B cell (primary cell): ENCODE measurements around the gene OR2W1. TPM values are rescaled to one million over a fixed set of nuclear protein-coding genes. Genes with fewer than 3 reads are reported as not detected.

Source experiments
- ATAC-seq: fragments of 200-7000 bp; cut with Tn5 transposase; one replicate; pipeline ENCODE4 v1.10.0; 2021; ENCODE audit warnings: low read depth, mild to moderate bottlenecking, moderate number of reproducible peaks, moderate library complexity
- CTCF ChIA-PET: fragments of 350-600 bp; sonication (Branson Sonifier 250); formaldehyde crosslinking; loops from one replicate; lab custom pipeline; 2021; ENCODE audit warnings: antibody characterized with exemption, inconsistent platforms; lab: Charles Lee
- POLR2A ChIA-PET: fragments of 350-600 bp; sonication (Branson Sonifier 250); formaldehyde crosslinking; loops from one replicate; lab custom pipeline; 2021; ENCODE audit warnings: antibody characterized with exemption; lab: Charles Lee
- DNase-seq: peaks from one replicate; pipeline ENCODE4 v3.0.0; 2013
- H2AFZ ChIP-seq: 2 replicates; pipeline ENCODE4 v1.6.1; 2012; ENCODE audit warnings: mild to moderate bottlenecking, low read depth, low read length; ENCODE audit not compliant: insufficient read depth, poor library complexity, severe bottlenecking
- H3K27ac ChIP-seq, 2 donors: 1 replicate in 1 of 2; 2 replicates in 1 of 2; pipeline ENCODE4 v1.5.1; 2012 to 2013; ENCODE audit warnings: low read length in 2 of 2, mild to moderate bottlenecking in 2 of 2, moderate library complexity in 1 of 2
- H3K27me3 ChIP-seq, 4 experiments: fragments of 200-600 bp in 1 of 4; sonication (generic) in 1 of 4; replicated peaks in 1 of 4; 1 replicate in 2 of 4; 2 replicates in 2 of 4; pipeline versions ENCODE4 v1.6.1 to v1.7.0; 2013 to 2016; ENCODE audit warnings: low read length in 3 of 4, mild to moderate bottlenecking in 2 of 4, mixed read lengths in 1 of 4, moderate library complexity in 1 of 4; ENCODE audit not compliant: insufficient read depth in 4 of 4, control insufficient read depth in 3 of 4; ENCODE audit errors: control extremely low read depth in 1 of 4
- H3K36me3 ChIP-seq, 2 experiments: replicated peaks in 1 of 2; 1 replicate in 1 of 2; 2 replicates in 1 of 2; pipeline versions ENCODE4 v1.6.1 to v1.7.1; 2013; ENCODE audit warnings: low read length in 1 of 2; ENCODE audit not compliant: insufficient read depth in 2 of 2, control insufficient read depth in 1 of 2; ENCODE audit errors: control extremely low read depth in 1 of 2, extremely low read depth in 1 of 2
- H3K4me1 ChIP-seq, 2 donors: fragments of 200-600 bp in 1 of 2; sonication (generic) in 1 of 2; 1 replicate in 1 of 2; 2 replicates in 1 of 2; pipeline versions ENCODE4 v1.5.1 to v1.6.1; 2013 to 2017; ENCODE audit warnings: low read length in 2 of 2; ENCODE audit not compliant: control insufficient read depth in 2 of 2, insufficient read depth in 2 of 2
- H3K4me2 ChIP-seq: replicated peaks from 2 replicates; pipeline ENCODE3; 2012; ENCODE audit warnings: mild to moderate bottlenecking, low read depth, low read length; ENCODE audit not compliant: poor library complexity, severe bottlenecking
- H3K4me3 ChIP-seq, 5 experiments: fragments of 200-600 bp in 1 of 5; sonication (generic) in 1 of 5; 1 replicate in 3 of 5; 2 replicates in 2 of 5; pipeline versions ENCODE4 v1.5.1 to v1.7.0; 2011 to 2016; ENCODE audit warnings: low read length in 4 of 5, mild to moderate bottlenecking in 4 of 5, low read depth in 2 of 5, control low read depth in 1 of 5, moderate library complexity in 1 of 5; ENCODE audit not compliant: insufficient read depth in 1 of 5; ENCODE audit errors: control extremely low read depth in 1 of 5, extremely low read depth in 1 of 5
- H3K79me2 ChIP-seq: fragments of 200-600 bp; sonication (generic); one replicate; pipeline ENCODE4 v1.6.0; 2016; ENCODE audit warnings: low read length; ENCODE audit not compliant: control insufficient read depth, insufficient read depth
- H3K9ac ChIP-seq: fragments of 200-600 bp; sonication (generic); 2 replicates; pipeline ENCODE4 v1.6.1; 2017; ENCODE audit warnings: mild to moderate bottlenecking, low read length, moderate library complexity
- H3K9me3 ChIP-seq, 3 donors: one replicate each; pipeline versions ENCODE4 v1.6.1 to v1.7.1; 2013; ENCODE audit warnings: low read length in 2 of 3; ENCODE audit not compliant: control insufficient read depth in 2 of 3, insufficient read depth in 1 of 3; ENCODE audit errors: control extremely low read depth in 1 of 3
- H4K20me1 ChIP-seq: 2 replicates; pipeline ENCODE4 v1.6.0; 2012; ENCODE audit warnings: mild to moderate bottlenecking, low read length; ENCODE audit not compliant: insufficient read depth, control insufficient read depth, poor library complexity, severe bottlenecking
- H3K27ac Mint-ChIP-seq: one replicate; pipeline ENCODE4 v1.8.0; 2021; ENCODE audit warnings: mixed read lengths
- H3K27me3 Mint-ChIP-seq: one replicate; pipeline ENCODE4 v1.8.0; 2021; ENCODE audit warnings: mixed read lengths
- H3K4me1 Mint-ChIP-seq: one replicate; pipeline ENCODE4 v1.8.0; 2021; ENCODE audit warnings: mixed read lengths
- H3K4me3 Mint-ChIP-seq: one replicate; pipeline ENCODE4 v1.8.0; 2021; ENCODE audit warnings: mixed read lengths
- H3K9me3 Mint-ChIP-seq: one replicate; pipeline ENCODE4 v1.8.0; 2022; ENCODE audit warnings: mixed read lengths; ENCODE audit not compliant: insufficient read depth
- CTCF ChIP-seq: fragments of 200-600 bp; IDR thresholded peaks from one replicate; pipeline ENCODE4 v1.8.0; 2022; ENCODE audit warnings: antibody characterized with exemption, mild to moderate bottlenecking
- EZH2 ChIP-seq: IDR thresholded peaks from 2 replicates; pipeline ENCODE4 v1.6.1; 2012; ENCODE audit warnings: borderline replicate concordance, low read depth, mild to moderate bottlenecking, moderate library complexity, low read length; ENCODE audit not compliant: insufficient read depth, poor library complexity, severe bottlenecking
- WGBS: methylation state at CpG from one replicate; pipeline ENCODE4 v1.1.5; 2013; ENCODE audit warnings: missing lambda C conversion rate; ENCODE audit not compliant: insufficient coverage; 5-methylcytosine and 5-hydroxymethylcytosine counted together
- intact Hi-C: fragments of 100-400 bp; cut with micrococcal nuclease; formaldehyde crosslinking; loops from one replicate; pipeline ENCODE4 v1.10.0; 2022
- polyA plus RNA-seq: library from polyadenylated mRNA; depleted of rRNA; stranded (reverse); fragments of >200 nt; gene quantifications from 2 replicates; pipeline ENCODE4 v1.2.3, GENCODE V29; 2012
- total RNA-seq, 2 donors: library from RNA; stranded (reverse); fragments of 120-200 nt in 1 of 2; gene quantifications; 1 replicate in 1 of 2; 2 replicates in 1 of 2; pipeline versions ENCODE4 v1.2.3 to v1.2.4, GENCODE V29; 2013 to 2022

OR2W1 gene
- total and polyA plus RNA-seq, 2 donors (not counting 1 experiment from before 2014, with no cell fraction given) = not detected

GRCh38 chr6:29016559-29017427 lies 28.2 kb downstream of the OR2W1 start:
- intact Hi-C loops = loop anchor here (1.0 to 5.0 kb wide), 6 partner anchors 34 to 1854 kb away; partner anchors contain the start of gene TRIM27
- H3K27me3 ChIP-seq = peaks cover 0 to 48% (median 32%) of the 10 kb centered on the region in 4 experiments
- peak overlapping the region; percentile 85 for H3K4me3 Mint-ChIP-seq
- under 1% methylated on average over 32 of the region's 41 CpGs for WGBS
- no peaks in the 10 kb centered on the region for H3K79me2 ChIP-seq
- no peaks in the 10 kb centered on the region for H3K9me3 Mint-ChIP-seq
- peak; percentile 84 for ATAC-seq
- peaks cover 19% of the 10 kb centered on the region for H3K4me1 Mint-ChIP-seq
- H3K9ac ChIP-seq = peak overlapping the region; percentile 65
- peaks cover 11 to 16% of the 10 kb centered on the region in 2 donors for H3K4me1 ChIP-seq
- H4K20me1 ChIP-seq = no peaks in the 10 kb centered on the region
- no peak overlapping the region for H3K27ac ChIP-seq
- H2AFZ ChIP-seq = peak overlapping the region; percentile 61
- CTCF ChIA-PET = interaction anchor here (0.7 to 12.2 kb wide), 21 partner anchors 11 to 572 kb away, joined by 3 to 202 read pairs (median 4); no protein-coding TSS in a partner anchor
- peak; percentile 90 for DNase-seq
- H3K36me3 ChIP-seq = no peaks in the 10 kb centered on the region
- H3K9me3 ChIP-seq = peaks cover 0 to 18% (median 3%) of the 10 kb centered on the region in 3 donors
- H3K27ac Mint-ChIP-seq = peak overlapping the region; percentile 47
- POLR2A ChIA-PET = no interaction called here
- H3K4me2 ChIP-seq = peak overlapping the region; percentile 88
- peak overlapping the region; percentile 37 to 67 (median 57) for H3K4me3 ChIP-seq
- TF ChIP-seq EZH2 = no peak
- TF ChIP-seq CTCF = peak; percentile 91
- peaks cover 47% of the 10 kb centered on the region for H3K27me3 Mint-ChIP-seq
